Keratinocyte (primary cell): ENCODE data around the gene MAP3K9.

Experiments
- CTCF ChIP-seq, 3 experiments: IDR thresholded peaks in 1 of 3; conservative IDR thresholded peaks in 1 of 3; optimal IDR thresholded peaks in 1 of 3; 2 replicates in 2 of 3; 3 replicates in 1 of 3; pipeline versions ENCODE3 to v1.5.1; 2011; ENCODE audit warnings: low read length in 3 of 3, mild to moderate bottlenecking in 3 of 3, moderate library complexity in 2 of 3, control low read depth in 1 of 3, inconsistent platforms in 1 of 3; ENCODE audit not compliant: insufficient read depth in 2 of 3; ENCODE audit errors: extremely low read depth in 1 of 3
- EZH2 ChIP-seq: IDR thresholded peaks from one replicate; pipeline ENCODE4 v1.6.1; 2012; ENCODE audit warnings: inconsistent platforms, mild to moderate bottlenecking, low read length, moderate library complexity

DNA sequence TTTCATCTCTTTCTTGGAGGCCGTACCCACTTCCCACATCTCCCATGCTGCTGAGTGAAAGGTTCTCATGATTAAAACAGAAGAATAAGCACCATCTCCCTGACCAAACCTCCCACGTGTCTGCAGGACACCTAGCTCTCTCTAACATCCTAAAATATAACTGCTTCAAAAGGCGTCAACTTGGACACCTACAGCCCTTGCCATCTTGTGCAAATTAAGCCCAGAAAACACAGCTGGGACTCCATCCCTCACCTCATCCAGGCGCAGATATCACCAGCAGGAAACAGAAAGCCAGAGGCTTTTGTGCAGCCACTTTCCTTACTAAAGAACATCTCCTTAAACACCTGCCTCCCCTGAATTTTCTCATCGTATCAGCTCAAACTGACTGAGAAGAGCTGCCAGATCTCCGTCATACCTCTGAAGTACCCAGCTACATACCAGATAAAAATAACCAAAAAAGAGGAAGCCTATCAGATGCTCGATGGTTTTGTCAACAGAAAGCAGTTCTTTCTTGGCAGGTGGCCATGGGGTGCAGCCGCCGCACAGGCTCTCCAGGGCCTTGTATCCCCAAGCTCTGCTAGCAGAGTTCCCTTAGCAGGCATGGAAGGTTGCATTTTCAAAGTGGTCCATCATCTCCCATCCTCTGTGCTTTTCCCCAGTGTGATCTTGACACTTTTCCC, 28.8 kb downstream of the MAP3K9 start:
- TF ChIP-seq EZH2 (no peak), CTCF (optimal IDR thresholded peaks at IDR 0.05 in 1 of 3, IDR thresholded peaks at IDR 0.05 in 1 of 3, conservative IDR thresholded peaks at IDR 0.05 in 1 of 3; ENCODE audit: extremely low read depth in 1 of 3, insufficient read depth in 2 of 3, low read length in 3 of 3) (no peak)
